Neural cell (in vitro differentiated cells): Measurements from ENCODE around the gene CHADL. TPM values are rescaled to one million over a fixed set of nuclear protein-coding genes. Genes with fewer than 3 reads are reported as not detected.

Experiments used
- H2AFZ ChIP-seq: fragments of 200-600, 300-800 bp; sonication (generic), shearing (Covaris generic); 2 replicates; pipeline ENCODE4 v1.6.0; 2014; ENCODE audit warnings: low read depth, mild to moderate bottlenecking, antibody characterized with exemption, low read length, moderate library complexity
- H3F3A ChIP-seq: fragments of 200-600 bp; shearing (Covaris generic); 2 replicates; pipeline ENCODE4 v1.6.1; 2016; ENCODE audit warnings: mild to moderate bottlenecking, moderate library complexity, mixed read lengths, antibody characterized with exemption, low read length; ENCODE audit not compliant: insufficient read depth, poor library complexity, severe bottlenecking
- H3K27ac ChIP-seq: fragments of 200-600, 300-800 bp; sonication (generic), shearing (Covaris generic); 2 replicates; pipeline ENCODE4 v1.5.1; 2014; ENCODE audit warnings: mild to moderate bottlenecking, low read length, moderate library complexity
- H3K27me3 ChIP-seq: fragments of 300-800, 200-600 bp; sonication (generic), shearing (Covaris generic); 2 replicates; pipeline ENCODE4 v1.6.0; 2014; ENCODE audit warnings: mild to moderate bottlenecking, low read depth, low read length, moderate library complexity; ENCODE audit not compliant: insufficient read depth
- H3K36me3 ChIP-seq: fragments of 300-800, 200-600 bp; sonication (generic), shearing (Covaris generic); 2 replicates; pipeline ENCODE4 v1.5.1; 2014; ENCODE audit warnings: mild to moderate bottlenecking, antibody characterized with exemption, low read length, moderate library complexity; ENCODE audit not compliant: insufficient read depth
- H3K4me2 ChIP-seq: fragments of 300-800, 200-600 bp; sonication (generic), shearing (Covaris generic); 2 replicates; pipeline ENCODE4 v1.6.0; 2014; ENCODE audit warnings: mild to moderate bottlenecking, low read length
- H3K4me3 ChIP-seq: fragments of 300-800, 200-600 bp; sonication (generic), shearing (Covaris generic); 2 replicates; pipeline ENCODE4 v1.5.1; 2014; ENCODE audit warnings: mild to moderate bottlenecking, low read length, moderate library complexity
- H3K79me2 ChIP-seq: fragments of 200-600 bp; shearing (Covaris generic); replicated peaks from 2 replicates; pipeline ENCODE4 v1.6.0; 2014; ENCODE audit warnings: mild to moderate bottlenecking, low read length, moderate library complexity; ENCODE audit not compliant: insufficient read depth
- H3K9ac ChIP-seq: fragments of 300-800, 200-600 bp; sonication (generic), shearing (Covaris generic); 2 replicates; pipeline ENCODE4 v1.6.1; 2016; ENCODE audit warnings: mild to moderate bottlenecking, low read length, mixed read lengths
- H3K9me2 ChIP-seq: fragments of 200-600 bp; shearing (Covaris generic); 2 replicates; pipeline ENCODE4 v1.6.1; 2016; ENCODE audit warnings: mild to moderate bottlenecking, low read length, mixed read lengths; ENCODE audit not compliant: insufficient read depth
- H3K9me3 ChIP-seq: fragments of 200-600, 300-800 bp; sonication (generic), shearing (Covaris generic); 2 replicates; pipeline ENCODE4 v1.6.1; 2016; ENCODE audit warnings: mild to moderate bottlenecking, mixed run types, low read length, moderate library complexity, mixed read lengths
- H4K20me1 ChIP-seq: fragments of 200-600 bp; shearing (Covaris generic); 2 replicates; pipeline ENCODE4 v1.6.1; 2016; ENCODE audit warnings: mild to moderate bottlenecking, mixed run types; ENCODE audit not compliant: insufficient read depth
- EP300 ChIP-seq: fragments of 450-650 bp; conservative IDR thresholded peaks from 2 replicates; pipeline ENCODE4 v1.6.1; 2014; ENCODE audit warnings: antibody characterized with exemption, mild to moderate bottlenecking, moderate library complexity; ENCODE audit not compliant: poor library complexity, severe bottlenecking
- EZH2 ChIP-seq: fragments of 200-600, 300-800 bp; shearing (Covaris generic), sonication (generic); IDR thresholded peaks from 2 replicates; pipeline ENCODE4 v1.6.1; 2014; ENCODE audit warnings: antibody characterized with exemption, low read length, borderline replicate concordance, mild to moderate bottlenecking; ENCODE audit not compliant: insufficient read depth, poor library complexity, severe bottlenecking
- MXI1 ChIP-seq: fragments of 450-650 bp; conservative IDR thresholded peaks from 2 replicates; pipeline ENCODE4 v1.6.1; 2014; ENCODE audit warnings: antibody characterized with exemption, mild to moderate bottlenecking; ENCODE audit not compliant: poor library complexity, severe bottlenecking
- POLR2AphosphoS5 ChIP-seq: IDR thresholded peaks from 2 replicates; pipeline ENCODE4 v1.6.1; 2012
- RAD21 ChIP-seq: fragments of 450-650 bp; conservative IDR thresholded peaks from 2 replicates; pipeline ENCODE4 v1.6.1; 2014; ENCODE audit warnings: antibody characterized with exemption, mild to moderate bottlenecking, moderate library complexity
- REST ChIP-seq: IDR thresholded peaks from 2 replicates; pipeline ENCODE4 v1.6.1; 2012; ENCODE audit warnings: borderline replicate concordance
- SMC3 ChIP-seq: fragments of 450-650 bp; conservative IDR thresholded peaks from 2 replicates; pipeline ENCODE4 v1.6.1; 2014; ENCODE audit warnings: antibody characterized with exemption, mild to moderate bottlenecking, moderate library complexity; ENCODE audit not compliant: poor library complexity
- TAF1 ChIP-seq: IDR thresholded peaks from 2 replicates; pipeline ENCODE4 v1.6.1; 2012; ENCODE audit warnings: low read depth
- polyA plus RNA-seq: library from polyadenylated mRNA; depleted of rRNA; stranded (reverse); fragments of >200 nt; gene quantifications from 2 replicates; pipeline ENCODE4 v1.2.3, GENCODE V29; 2014
- TF ChIP-seq, protein P1 (sequence below): fragments of 450-650 bp; IDR thresholded peaks from 2 replicates; pipeline ENCODE4 v1.5.1; 2014; ENCODE audit warnings: antibody characterized with exemption, mild to moderate bottlenecking, moderate library complexity; ENCODE audit not compliant: poor library complexity, severe bottlenecking

The CHADL gene
- polyA plus RNA-seq, 1 donor from 2014 or later: 0.22 TPM

DNA sequence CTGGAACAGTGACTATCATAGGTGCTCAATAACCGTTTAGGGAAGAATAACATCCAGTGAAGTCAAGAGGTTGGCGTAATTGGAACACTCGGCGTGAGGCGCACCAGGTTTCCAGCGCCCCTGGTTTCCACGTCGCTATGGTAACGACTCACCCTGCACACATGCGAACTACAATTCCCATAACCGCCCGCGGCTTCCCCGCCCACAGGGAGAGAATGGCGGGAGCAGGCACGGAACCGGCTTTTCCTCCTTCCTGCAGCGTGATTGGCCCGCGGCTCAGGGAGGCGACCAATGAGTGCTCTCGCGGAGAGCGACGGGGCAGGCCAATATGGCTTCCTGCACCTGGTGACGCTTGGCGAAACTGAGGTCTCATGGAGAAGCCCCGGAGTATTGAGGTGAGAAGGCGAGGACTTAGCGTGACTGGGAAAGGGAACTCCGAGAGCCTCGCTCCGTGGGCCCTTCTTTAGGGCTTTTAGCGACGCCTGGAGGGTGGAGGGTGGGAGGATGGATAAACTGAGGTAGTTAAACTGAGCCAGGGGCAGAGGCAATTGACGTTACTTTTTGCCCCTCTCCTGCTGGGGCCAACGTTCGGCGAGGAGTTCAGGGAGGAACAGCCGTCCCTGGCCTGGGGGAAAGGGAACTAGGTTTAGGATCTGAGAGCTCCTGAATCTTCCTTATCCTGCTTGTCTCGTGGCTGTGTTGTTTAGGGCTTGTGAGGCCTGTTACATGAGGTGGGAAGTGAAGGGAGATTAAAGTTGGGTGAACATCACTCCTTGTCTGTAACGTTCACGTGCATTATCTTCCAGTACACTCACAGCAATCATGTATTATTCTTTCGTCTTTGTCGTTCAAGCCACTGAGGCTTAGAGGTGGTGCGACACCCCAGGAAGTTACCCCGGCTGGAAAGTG lies 35.5 kb downstream of the CHADL start, which contains the start of gene L3MBTL2:
TSS of gene L3MBTL2 (plus strand) at position 321 of the 909 bp plus-strand sequence. CDS start at position 372, 51 bp downstream.
- no peaks in the 10 kb centered on the region for H3K9me2 ChIP-seq
- H3K9me3 ChIP-seq: no peaks in the 10 kb centered on the region
- peak within 1 kb of the TSS; percentile 53 for H3K27ac ChIP-seq
- TF ChIP-seq POLR2AphosphoS5: peak; percentile 61
- peak; percentile 95 for TF ChIP-seq MXI1
- peak; percentile 2 for TF ChIP-seq RAD21
- TF ChIP-seq TAF1: no peak
- TF ChIP-seq SMC3: peak; percentile 38
- no peak for TF ChIP-seq REST
- no peak for TF ChIP-seq EP300
- H3K4me3 ChIP-seq: peak within 1 kb of the TSS; percentile 85
- H4K20me1 ChIP-seq: no peaks in the 10 kb centered on the region
- H3K79me2 ChIP-seq: peaks cover 9% of the 10 kb centered on the region
- peak within 1 kb of the TSS; percentile 70 for H3K9ac ChIP-seq
- no peaks in the 10 kb centered on the region for H3K36me3 ChIP-seq
- H3K27me3 ChIP-seq: no peaks in the 10 kb centered on the region
- H2AFZ ChIP-seq: peak within 1 kb of the TSS; percentile 67
- no peaks in the 10 kb centered on the region for H3F3A ChIP-seq
- peak within 1 kb of the TSS; percentile 68 for H3K4me2 ChIP-seq

GRCh38 chr22:41204066-41204465 lies 36.7 kb downstream of the CHADL start:
- no peak overlapping the region for H3K4me2 ChIP-seq
- no peaks in the 10 kb centered on the region for H3K27me3 ChIP-seq
- no peaks in the 10 kb centered on the region for H3K9me2 ChIP-seq
- H4K20me1 ChIP-seq: no peaks in the 10 kb centered on the region
- H3K4me3 ChIP-seq: no peak overlapping the region
- TF ChIP-seq EP300 (no peak), SMC3 (no peak), EZH2 (no peak), POLR2AphosphoS5 (no peak), MXI1 (no peak), REST (no peak), RAD21 (no peak), TAF1 (no peak)
- TF ChIP-seq, protein P1, sequence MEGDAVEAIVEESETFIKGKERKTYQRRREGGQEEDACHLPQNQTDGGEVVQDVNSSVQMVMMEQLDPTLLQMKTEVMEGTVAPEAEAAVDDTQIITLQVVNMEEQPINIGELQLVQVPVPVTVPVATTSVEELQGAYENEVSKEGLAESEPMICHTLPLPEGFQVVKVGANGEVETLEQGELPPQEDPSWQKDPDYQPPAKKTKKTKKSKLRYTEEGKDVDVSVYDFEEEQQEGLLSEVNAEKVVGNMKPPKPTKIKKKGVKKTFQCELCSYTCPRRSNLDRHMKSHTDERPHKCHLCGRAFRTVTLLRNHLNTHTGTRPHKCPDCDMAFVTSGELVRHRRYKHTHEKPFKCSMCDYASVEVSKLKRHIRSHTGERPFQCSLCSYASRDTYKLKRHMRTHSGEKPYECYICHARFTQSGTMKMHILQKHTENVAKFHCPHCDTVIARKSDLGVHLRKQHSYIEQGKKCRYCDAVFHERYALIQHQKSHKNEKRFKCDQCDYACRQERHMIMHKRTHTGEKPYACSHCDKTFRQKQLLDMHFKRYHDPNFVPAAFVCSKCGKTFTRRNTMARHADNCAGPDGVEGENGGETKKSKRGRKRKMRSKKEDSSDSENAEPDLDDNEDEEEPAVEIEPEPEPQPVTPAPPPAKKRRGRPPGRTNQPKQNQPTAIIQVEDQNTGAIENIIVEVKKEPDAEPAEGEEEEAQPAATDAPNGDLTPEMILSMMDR: no peak
- H3K9me3 ChIP-seq: no peaks in the 10 kb centered on the region
- no peaks in the 10 kb centered on the region for H3F3A ChIP-seq
- H3K9ac ChIP-seq: no peak overlapping the region
- no peak overlapping the region for H2AFZ ChIP-seq
- H3K79me2 ChIP-seq: peaks cover 9% of the 10 kb centered on the region
- no peaks in the 10 kb centered on the region for H3K36me3 ChIP-seq
- H3K27ac ChIP-seq: no peak overlapping the region
